Kidney epithelial cell (primary cell): ENCODE measurements around the gene GLCCI1. TPM values are rescaled to one million over a fixed set of nuclear protein-coding genes. Genes with fewer than 3 reads are reported as not detected.
"Not testable (repeated sequence)": the region's sequence is repeated elsewhere in the genome, so short reads cannot be mapped to it uniquely, and the experiment has no call there.

Experiments used
- DNase-seq: peaks from one replicate; pipeline ENCODE4 v3.0.0-alpha.2; 2010; ENCODE audit warnings: low read depth
- H3K27me3 ChIP-seq: 2 replicates; pipeline ENCODE4 v1.6.0; 2011; ENCODE audit warnings: low read length; ENCODE audit not compliant: control insufficient read depth, insufficient read depth
- H3K36me3 ChIP-seq: 2 replicates; pipeline ENCODE4 v1.5.1; 2011; ENCODE audit warnings: low read length; ENCODE audit not compliant: control insufficient read depth, insufficient read depth
- H3K4me3 ChIP-seq: 2 replicates; pipeline ENCODE4 v1.5.1; 2011; ENCODE audit warnings: low read depth, mild to moderate bottlenecking, control low read depth, low read length
- total RNA-seq: library from RNA; depleted of rRNA; stranded (reverse); fragments of >200 nt; gene quantifications from 2 replicates; pipeline ENCODE4 v1.2.3, GENCODE V29; 2015
- TF ChIP-seq, protein P1 (sequence below): IDR thresholded peaks from 2 replicates; pipeline ENCODE4 v1.5.1; 2011; ENCODE audit warnings: mild to moderate bottlenecking, moderate library complexity, low read length, control low read depth, inconsistent platforms; ENCODE audit not compliant: insufficient read depth, poor library complexity, severe bottlenecking

GLCCI1 gene
- total RNA-seq, 1 donor from 2014 or later = 1.6 TPM

DNA sequence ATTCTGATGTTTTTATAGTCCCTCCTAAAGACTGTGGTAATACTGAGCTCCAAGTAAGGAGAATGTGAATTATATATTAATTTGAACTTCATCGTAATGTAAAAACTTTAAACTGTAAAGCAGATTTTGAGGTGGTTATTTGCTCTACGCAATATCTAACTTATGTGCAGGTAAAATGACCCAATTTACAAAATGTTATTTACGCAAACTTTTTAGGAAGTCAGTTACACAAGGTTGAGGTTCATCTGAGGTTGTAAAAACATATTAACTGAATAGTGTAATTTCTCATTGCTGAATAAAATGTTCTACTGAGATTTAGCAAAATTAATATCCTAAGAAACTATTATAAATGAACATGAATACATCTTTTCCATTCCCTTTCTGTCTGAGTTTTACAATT lies 15.8 kb downstream of the GLCCI1 start:
- TF ChIP-seq, protein P1, sequence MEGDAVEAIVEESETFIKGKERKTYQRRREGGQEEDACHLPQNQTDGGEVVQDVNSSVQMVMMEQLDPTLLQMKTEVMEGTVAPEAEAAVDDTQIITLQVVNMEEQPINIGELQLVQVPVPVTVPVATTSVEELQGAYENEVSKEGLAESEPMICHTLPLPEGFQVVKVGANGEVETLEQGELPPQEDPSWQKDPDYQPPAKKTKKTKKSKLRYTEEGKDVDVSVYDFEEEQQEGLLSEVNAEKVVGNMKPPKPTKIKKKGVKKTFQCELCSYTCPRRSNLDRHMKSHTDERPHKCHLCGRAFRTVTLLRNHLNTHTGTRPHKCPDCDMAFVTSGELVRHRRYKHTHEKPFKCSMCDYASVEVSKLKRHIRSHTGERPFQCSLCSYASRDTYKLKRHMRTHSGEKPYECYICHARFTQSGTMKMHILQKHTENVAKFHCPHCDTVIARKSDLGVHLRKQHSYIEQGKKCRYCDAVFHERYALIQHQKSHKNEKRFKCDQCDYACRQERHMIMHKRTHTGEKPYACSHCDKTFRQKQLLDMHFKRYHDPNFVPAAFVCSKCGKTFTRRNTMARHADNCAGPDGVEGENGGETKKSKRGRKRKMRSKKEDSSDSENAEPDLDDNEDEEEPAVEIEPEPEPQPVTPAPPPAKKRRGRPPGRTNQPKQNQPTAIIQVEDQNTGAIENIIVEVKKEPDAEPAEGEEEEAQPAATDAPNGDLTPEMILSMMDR = no peak
- H3K36me3 ChIP-seq = no peaks in the 10 kb centered on the region
- no peaks in the 10 kb centered on the region for H3K27me3 ChIP-seq
- no peak for DNase-seq
- H3K4me3 ChIP-seq = no peak overlapping the region

DNA sequence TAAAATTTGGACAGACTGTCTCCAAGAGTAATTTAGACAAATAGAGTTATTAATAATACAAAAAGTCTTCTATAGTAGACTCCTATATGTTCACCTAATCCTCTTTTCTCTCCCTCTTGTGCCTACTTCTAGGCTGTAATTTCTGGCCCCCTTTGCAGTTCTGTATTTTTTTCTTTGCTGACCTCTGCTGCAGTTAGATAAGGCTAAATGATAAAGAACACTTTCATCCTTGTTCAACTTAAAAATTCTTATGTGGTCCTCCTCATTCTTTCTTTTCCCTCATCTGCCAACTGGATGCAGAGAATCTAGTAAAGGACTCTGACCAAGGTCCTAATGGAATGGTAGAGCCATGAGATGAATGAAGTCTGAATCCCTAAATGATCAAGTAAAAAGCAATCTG lies 20.1 kb downstream of the GLCCI1 start:
- Histone ChIP-seq H3K36me3 (no peaks in the 10 kb centered on the region), H3K4me3 (no peak overlapping the region), H3K27me3 (no peaks in the 10 kb centered on the region)
- TF ChIP-seq, protein P1 = no peak
- DNase-seq = no peak

DNA sequence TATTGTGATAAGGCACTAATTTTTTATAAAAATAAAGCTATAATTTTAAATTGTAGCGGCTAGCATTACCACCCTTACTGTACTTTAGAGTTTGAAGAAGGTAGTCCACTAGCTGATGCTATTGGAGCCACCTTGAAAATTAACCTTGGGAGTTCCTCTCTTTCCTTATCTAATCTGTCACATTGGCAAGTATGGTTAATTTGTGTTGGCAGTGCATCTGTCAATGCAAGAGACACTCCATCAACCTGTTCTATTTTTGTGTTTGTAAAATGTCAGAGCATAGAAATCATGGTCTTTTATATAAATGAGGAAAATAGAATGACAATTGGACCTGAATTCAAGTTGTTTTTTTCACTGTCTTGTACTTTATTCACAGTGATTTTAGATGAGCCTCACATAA lies 20.5 kb downstream of the GLCCI1 start:
- H3K4me3 ChIP-seq = no peak overlapping the region
- no peaks in the 10 kb centered on the region for H3K36me3 ChIP-seq
- DNase-seq = no peak
- H3K27me3 ChIP-seq = no peaks in the 10 kb centered on the region
- TF ChIP-seq, protein P1 = no peak

DNA sequence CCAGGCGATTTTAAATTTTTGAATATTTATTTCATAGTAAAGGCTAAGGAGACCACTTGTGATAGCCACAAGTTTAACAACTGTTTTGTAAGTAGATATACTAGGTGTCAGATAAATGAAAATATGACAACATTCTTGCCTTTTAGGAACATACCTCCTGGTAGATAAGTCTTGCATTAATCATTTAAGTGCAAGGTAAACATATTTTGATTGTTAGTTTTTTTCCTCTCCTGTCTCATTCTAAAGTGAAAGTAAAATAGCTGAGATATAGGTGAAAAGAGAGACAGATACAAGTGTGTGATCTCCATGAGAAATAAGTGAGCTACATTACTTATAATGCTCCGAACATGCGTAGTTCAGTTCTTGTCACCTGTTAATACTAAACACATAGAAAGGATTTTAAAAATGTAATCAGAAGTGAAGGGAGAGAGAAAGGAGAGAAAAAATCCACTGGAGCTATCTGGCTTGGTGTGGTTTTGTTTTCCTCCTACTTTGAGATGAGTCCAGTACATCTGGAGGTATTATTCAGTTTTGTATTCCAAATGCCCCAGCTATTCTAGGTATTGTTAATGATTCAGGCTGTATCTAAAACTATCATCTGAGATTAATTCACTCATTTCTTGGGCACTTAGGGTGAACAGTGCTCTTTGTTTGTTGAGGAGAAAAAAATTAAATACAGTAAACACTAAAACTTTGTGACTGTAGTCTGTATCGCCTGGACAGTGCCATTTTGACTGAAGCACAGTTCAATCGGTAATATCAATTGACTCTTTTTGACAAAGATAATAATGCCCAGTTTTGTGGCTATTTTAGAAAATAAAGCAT lies 21.2 kb downstream of the GLCCI1 start:
- TF ChIP-seq, protein P1 = no peak
- DNase-seq = no peak
- no peaks in the 10 kb centered on the region for H3K27me3 ChIP-seq
- H3K4me3 ChIP-seq = no peak overlapping the region
- H3K36me3 ChIP-seq = no peaks in the 10 kb centered on the region

DNA sequence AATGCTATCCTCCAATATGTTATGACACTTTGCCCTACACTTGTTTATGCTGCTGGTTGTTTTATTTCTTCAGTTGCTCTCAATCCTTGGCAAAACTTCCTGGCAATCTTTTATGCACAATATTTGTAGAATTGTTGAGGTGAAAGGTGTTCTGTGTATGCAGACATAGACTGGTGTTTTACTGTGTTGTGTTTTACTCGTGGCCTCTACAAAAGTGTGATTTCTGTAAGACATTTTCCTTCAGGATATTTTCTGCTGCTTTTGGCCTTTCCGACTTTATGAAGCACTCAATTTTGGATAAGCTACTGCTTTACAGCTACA lies 21.8 kb downstream of the GLCCI1 start:
- Histone ChIP-seq H3K36me3 (no peaks in the 10 kb centered on the region), H3K4me3 (no peak overlapping the region), H3K27me3 (no peaks in the 10 kb centered on the region)
- no peak for DNase-seq
- TF ChIP-seq, protein P1 = no peak

DNA sequence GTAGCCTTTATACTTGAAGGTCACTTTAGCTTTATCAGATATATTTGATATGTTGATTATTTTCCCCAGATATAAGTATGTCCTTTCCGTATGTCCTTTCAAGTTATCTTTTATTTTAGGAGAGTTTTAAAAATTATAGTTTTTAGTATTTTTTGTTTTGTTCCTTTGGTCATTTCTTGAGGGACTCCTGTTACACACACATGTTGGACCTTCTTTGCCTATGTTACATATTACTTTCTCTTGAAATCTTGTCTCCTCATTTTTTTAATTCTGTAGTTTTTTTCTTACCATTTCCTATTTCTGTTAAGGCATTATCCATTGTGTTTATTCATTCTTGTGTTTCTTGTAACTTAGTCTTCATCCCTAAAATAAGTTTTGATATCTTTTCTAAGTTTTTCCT lies 23.9 kb downstream of the GLCCI1 start:
- H3K4me3 ChIP-seq = no peak overlapping the region
- H3K27me3 ChIP-seq = no peaks in the 10 kb centered on the region
- DNase-seq = no peak
- TF ChIP-seq, protein P1 = no peak
- no peaks in the 10 kb centered on the region for H3K36me3 ChIP-seq

DNA sequence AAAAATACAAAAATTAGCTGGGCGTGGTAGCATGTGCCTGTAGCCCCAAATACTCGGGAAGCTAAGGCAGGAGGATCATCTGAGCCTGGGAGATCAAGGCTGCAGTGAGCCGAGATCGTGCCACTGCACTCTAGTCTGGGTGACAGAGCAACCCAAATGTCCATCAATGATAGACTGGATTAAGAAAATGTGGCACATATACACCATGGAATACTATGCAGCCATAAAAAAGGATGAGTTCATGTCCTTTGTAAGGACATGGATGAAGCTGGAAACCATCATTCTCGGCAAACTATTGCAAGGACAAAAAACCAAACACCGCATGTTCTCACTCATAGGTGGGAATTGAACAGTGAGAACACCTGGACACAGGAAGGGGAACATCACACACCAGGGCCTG lies 26.8 kb downstream of the GLCCI1 start:
- not testable (repeated sequence) for DNase-seq, H3K4me3 ChIP-seq, H3K27me3 ChIP-seq, H3K36me3 ChIP-seq
